T1000 (cell line): Measurements from ENCODE around the gene ZNF311.
"Not testable (repeated sequence)": the region's sequence is repeated elsewhere in the genome, so short reads cannot be mapped to it uniquely, and the experiment has no call there.

Source experiments
- DNase-seq: peaks from one replicate; lab custom pipeline; 2025; ENCODE audit warnings: mixed read lengths; lab: John Stamatoyannopoulos, UW

The ZNF311 gene

GRCh38 chr6:28953039-28953584 is 52.0 kb downstream of the ZNF311 start:
- DNase-seq, result peak; percentile 67

- not testable (repeated sequence) for DNase-seq
These were observed 55.4 kb downstream of the ZNF311 start for GRCh38 chr6:28949656-28950195.

GRCh38 chr6:28948782-28949486 is 56.2 kb downstream of the ZNF311 start:
- DNase-seq, result peak; percentile 79

- peak; percentile 40 for DNase-seq
These were observed 57.3 kb downstream of the ZNF311 start for GRCh38 chr6:28947831-28948270.

GRCh38 chr6:28947067-28947765 is 57.9 kb downstream of the ZNF311 start:
- no peak for DNase-seq

GRCh38 chr6:28945349-28945748 is 59.8 kb downstream of the ZNF311 start:
- no peak for DNase-seq
